ENCODE data around the gene ATP5F1D. TPM values are rescaled to one million over a fixed set of nuclear protein-coding genes. Genes with fewer than 3 reads are reported as not detected.

Gene ATP5F1D
- total and polyA plus RNA-seq, 2 of the 13 experiments (the other 11 are each of a cell fraction or from before 2014, with no cell fraction given): 39.4 to 78.7 TPM

DNA sequence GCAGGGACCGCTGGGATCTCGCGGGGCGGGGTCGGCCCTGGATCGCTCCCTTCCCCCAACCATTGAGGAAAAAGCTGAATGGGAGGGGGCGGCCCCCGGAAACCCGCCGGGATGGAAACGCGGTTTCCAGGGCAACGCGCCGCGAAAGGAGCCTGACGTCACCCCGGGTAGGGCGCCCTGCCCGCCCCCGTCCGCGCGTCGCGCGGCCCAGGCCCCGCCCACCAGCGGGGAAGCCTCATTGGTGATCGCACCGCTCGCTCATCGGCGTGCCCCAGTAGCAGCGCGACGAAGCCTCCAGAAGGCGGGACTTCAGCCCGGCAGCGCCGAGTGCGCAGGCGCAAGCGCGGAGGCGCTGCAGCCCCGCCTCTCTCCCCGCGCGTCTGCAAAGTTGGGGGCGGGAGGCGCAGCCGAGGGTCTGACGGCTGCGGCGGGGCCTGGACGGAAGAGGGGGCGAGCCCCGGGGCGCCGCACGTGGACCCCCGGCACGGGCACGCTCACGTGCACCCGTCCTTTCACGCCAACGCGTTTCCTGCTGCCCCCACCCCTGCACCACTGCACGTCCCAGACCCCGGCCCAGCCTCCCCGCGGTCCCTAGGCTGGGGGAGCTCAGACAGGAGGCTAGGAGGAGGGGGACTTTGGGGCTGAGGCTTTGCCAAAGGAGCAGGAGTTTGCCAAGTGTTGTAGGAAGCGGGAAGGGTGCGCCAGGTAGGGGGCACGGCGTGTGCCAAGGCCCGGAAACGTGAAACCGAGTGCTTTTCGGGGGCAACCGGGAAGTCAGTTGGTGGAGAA is 19.4 kb downstream of the ATP5F1D start (continued):
- TF ChIP-seq, protein P1, sequence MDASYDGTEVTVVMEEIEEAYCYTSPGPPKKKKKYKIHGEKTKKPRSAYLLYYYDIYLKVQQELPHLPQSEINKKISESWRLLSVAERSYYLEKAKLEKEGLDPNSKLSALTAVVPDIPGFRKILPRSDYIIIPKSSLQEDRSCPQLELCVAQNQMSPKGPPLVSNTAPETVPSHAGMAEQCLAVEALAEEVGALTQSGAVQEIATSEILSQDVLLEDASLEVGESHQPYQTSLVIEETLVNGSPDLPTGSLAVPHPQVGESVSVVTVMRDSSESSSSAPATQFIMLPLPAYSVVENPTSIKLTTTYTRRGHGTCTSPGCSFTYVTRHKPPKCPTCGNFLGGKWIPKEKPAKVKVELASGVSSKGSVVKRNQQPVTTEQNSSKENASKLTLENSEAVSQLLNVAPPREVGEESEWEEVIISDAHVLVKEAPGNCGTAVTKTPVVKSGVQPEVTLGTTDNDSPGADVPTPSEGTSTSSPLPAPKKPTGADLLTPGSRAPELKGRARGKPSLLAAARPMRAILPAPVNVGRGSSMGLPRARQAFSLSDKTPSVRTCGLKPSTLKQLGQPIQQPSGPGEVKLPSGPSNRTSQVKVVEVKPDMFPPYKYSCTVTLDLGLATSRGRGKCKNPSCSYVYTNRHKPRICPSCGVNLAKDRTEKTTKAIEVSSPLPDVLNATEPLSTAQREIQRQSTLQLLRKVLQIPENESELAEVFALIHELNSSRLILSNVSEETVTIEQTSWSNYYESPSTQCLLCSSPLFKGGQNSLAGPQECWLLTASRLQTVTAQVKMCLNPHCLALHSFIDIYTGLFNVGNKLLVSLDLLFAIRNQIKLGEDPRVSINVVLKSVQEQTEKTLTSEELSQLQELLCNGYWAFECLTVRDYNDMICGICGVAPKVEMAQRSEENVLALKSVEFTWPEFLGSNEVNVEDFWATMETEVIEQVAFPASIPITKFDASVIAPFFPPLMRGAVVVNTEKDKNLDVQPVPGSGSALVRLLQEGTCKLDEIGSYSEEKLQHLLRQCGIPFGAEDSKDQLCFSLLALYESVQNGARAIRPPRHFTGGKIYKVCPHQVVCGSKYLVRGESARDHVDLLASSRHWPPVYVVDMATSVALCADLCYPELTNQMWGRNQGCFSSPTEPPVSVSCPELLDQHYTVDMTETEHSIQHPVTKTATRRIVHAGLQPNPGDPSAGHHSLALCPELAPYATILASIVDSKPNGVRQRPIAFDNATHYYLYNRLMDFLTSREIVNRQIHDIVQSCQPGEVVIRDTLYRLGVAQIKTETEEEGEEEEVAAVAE (CRISPR knock-in tag; IDR thresholded peaks at IDR 0.05; ENCODE audit: borderline replicate concordance): no peak
- TF ChIP-seq ZNF672 (CRISPR knock-in tag; IDR thresholded peaks at IDR 0.05) (no peak), ZNF563 (CRISPR knock-in tag; IDR thresholded peaks at IDR 0.05) (no peak), CHD4 (IDR thresholded peaks at IDR 0.05; ENCODE audit: borderline replicate concordance, low read length) (no peak), SMAD1 (CRISPR knock-in tag; IDR thresholded peaks at IDR 0.05; ENCODE audit: borderline replicate concordance, low read depth) (no peak), ZNF329 (CRISPR knock-in tag; IDR thresholded peaks at IDR 0.05; ENCODE audit: low read depth) (no peak), RARG (CRISPR knock-in tag; IDR thresholded peaks at IDR 0.05; ENCODE audit: low read depth) (no peak), JDP2 (CRISPR knock-in tag; IDR thresholded peaks at IDR 0.05; ENCODE audit: borderline replicate concordance) (no peak), HIVEP1 (CRISPR knock-in tag; IDR thresholded peaks at IDR 0.05) (no peak), JUNB (CRISPR knock-in tag; IDR thresholded peaks at IDR 0.05; ENCODE audit: borderline replicate concordance) (no peak), ZNF264 (CRISPR knock-in tag; IDR thresholded peaks at IDR 0.05) (no peak), ZMYM4 (CRISPR knock-in tag; IDR thresholded peaks at IDR 0.05) (no peak), ZSCAN30 (CRISPR knock-in tag; IDR thresholded peaks at IDR 0.05) (no peak), SMC3 (IDR thresholded peaks at IDR 0.05; ENCODE audit: low read length) (no peak), RCOR2 (CRISPR knock-in tag; IDR thresholded peaks at IDR 0.05) (no peak), SRY (CRISPR knock-in tag; IDR thresholded peaks at IDR 0.05) (no peak)
- TF ChIP-seq, protein P2, sequence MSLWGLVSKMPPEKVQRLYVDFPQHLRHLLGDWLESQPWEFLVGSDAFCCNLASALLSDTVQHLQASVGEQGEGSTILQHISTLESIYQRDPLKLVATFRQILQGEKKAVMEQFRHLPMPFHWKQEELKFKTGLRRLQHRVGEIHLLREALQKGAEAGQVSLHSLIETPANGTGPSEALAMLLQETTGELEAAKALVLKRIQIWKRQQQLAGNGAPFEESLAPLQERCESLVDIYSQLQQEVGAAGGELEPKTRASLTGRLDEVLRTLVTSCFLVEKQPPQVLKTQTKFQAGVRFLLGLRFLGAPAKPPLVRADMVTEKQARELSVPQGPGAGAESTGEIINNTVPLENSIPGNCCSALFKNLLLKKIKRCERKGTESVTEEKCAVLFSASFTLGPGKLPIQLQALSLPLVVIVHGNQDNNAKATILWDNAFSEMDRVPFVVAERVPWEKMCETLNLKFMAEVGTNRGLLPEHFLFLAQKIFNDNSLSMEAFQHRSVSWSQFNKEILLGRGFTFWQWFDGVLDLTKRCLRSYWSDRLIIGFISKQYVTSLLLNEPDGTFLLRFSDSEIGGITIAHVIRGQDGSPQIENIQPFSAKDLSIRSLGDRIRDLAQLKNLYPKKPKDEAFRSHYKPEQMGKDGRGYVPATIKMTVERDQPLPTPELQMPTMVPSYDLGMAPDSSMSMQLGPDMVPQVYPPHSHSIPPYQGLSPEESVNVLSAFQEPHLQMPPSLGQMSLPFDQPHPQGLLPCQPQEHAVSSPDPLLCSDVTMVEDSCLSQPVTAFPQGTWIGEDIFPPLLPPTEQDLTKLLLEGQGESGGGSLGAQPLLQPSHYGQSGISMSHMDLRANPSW (CRISPR knock-in tag; IDR thresholded peaks at IDR 0.05; ENCODE audit: borderline replicate concordance): no peak
- TF ChIP-seq, protein P3, sequence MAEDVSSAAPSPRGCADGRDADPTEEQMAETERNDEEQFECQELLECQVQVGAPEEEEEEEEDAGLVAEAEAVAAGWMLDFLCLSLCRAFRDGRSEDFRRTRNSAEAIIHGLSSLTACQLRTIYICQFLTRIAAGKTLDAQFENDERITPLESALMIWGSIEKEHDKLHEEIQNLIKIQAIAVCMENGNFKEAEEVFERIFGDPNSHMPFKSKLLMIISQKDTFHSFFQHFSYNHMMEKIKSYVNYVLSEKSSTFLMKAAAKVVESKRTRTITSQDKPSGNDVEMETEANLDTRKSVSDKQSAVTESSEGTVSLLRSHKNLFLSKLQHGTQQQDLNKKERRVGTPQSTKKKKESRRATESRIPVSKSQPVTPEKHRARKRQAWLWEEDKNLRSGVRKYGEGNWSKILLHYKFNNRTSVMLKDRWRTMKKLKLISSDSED (CRISPR knock-in tag; IDR thresholded peaks at IDR 0.05): no peak
- TF ChIP-seq, protein P4, sequence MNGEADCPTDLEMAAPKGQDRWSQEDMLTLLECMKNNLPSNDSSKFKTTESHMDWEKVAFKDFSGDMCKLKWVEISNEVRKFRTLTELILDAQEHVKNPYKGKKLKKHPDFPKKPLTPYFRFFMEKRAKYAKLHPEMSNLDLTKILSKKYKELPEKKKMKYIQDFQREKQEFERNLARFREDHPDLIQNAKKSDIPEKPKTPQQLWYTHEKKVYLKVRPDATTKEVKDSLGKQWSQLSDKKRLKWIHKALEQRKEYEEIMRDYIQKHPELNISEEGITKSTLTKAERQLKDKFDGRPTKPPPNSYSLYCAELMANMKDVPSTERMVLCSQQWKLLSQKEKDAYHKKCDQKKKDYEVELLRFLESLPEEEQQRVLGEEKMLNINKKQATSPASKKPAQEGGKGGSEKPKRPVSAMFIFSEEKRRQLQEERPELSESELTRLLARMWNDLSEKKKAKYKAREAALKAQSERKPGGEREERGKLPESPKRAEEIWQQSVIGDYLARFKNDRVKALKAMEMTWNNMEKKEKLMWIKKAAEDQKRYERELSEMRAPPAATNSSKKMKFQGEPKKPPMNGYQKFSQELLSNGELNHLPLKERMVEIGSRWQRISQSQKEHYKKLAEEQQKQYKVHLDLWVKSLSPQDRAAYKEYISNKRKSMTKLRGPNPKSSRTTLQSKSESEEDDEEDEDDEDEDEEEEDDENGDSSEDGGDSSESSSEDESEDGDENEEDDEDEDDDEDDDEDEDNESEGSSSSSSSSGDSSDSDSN (CRISPR knock-in tag; IDR thresholded peaks at IDR 0.05): no peak

All from HepG2 (cell line).